ENCODE data around the gene ELL2. TPM values are rescaled to one million over a fixed set of nuclear protein-coding genes. Genes with fewer than 3 reads are reported as not detected.

The ELL2 gene
- total and polyA plus RNA-seq, 2 donors (not counting 1 experiment from before 2014, with no cell fraction given): 7.2 to 27.0 TPM

DNA sequence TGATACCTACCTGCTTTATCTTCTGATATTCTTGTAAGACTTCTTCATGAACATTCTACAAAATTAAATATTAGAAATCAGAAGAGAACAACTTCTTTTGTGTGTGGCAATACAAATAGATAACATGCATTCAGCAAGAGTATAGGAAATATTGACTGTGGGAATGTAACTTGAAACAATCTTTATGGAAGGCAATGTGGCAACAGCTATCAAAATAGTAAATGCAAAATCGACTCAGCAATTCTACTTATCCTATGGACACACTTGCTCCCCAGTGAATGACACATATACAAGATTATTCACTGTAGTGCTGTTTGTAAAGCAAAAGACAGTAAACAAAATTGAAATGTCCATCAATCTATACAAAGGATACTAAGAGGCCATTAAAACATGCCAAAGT is 72.6 kb downstream of the ELL2 start:
- DNase-seq: no peak
- H3K4me2 ChIP-seq (replicated peaks; ENCODE audit: low read depth, low read length, poor library complexity, severe bottlenecking): no peak overlapping the region
- H3K36me3 ChIP-seq (replicated peaks in 1 of 2; ENCODE audit: control extremely low read depth in 1 of 2, control insufficient read depth in 1 of 2, extremely low read depth in 1 of 2, insufficient read depth in 2 of 2, low read length in 1 of 2): peaks cover 7 to 11% of the 10 kb centered on the region in 2 experiments
- no peak overlapping the region for H3K9ac ChIP-seq (ENCODE audit: low read length)
- no CpG with 5 or more reads among the region's 1 CpG for WGBS (ENCODE audit: insufficient coverage)
- H3K27ac ChIP-seq (ENCODE audit: low read length in 2 of 2): no peak overlapping the region
- Mint-ChIP-seq H3K4me1 (peaks cover 8% of the 10 kb centered on the region), H3K27me3 (no peaks in the 10 kb centered on the region), H3K9me3 (ENCODE audit: insufficient read depth) (no peaks in the 10 kb centered on the region), H3K27ac (no peak overlapping the region), H3K4me3 (no peak overlapping the region)
- POLR2A ChIA-PET: no interaction called here
- H3K4me1 ChIP-seq (ENCODE audit: control insufficient read depth in 2 of 2, insufficient read depth in 2 of 2, low read length in 2 of 2): peaks cover under 1 to 7% of the 10 kb centered on the region in 2 donors
- TF ChIP-seq EZH2 (IDR thresholded peaks at IDR 0.05; ENCODE audit: borderline replicate concordance, insufficient read depth, low read depth, low read length, poor library complexity, severe bottlenecking): no peak
- TF ChIP-seq, protein P1, sequence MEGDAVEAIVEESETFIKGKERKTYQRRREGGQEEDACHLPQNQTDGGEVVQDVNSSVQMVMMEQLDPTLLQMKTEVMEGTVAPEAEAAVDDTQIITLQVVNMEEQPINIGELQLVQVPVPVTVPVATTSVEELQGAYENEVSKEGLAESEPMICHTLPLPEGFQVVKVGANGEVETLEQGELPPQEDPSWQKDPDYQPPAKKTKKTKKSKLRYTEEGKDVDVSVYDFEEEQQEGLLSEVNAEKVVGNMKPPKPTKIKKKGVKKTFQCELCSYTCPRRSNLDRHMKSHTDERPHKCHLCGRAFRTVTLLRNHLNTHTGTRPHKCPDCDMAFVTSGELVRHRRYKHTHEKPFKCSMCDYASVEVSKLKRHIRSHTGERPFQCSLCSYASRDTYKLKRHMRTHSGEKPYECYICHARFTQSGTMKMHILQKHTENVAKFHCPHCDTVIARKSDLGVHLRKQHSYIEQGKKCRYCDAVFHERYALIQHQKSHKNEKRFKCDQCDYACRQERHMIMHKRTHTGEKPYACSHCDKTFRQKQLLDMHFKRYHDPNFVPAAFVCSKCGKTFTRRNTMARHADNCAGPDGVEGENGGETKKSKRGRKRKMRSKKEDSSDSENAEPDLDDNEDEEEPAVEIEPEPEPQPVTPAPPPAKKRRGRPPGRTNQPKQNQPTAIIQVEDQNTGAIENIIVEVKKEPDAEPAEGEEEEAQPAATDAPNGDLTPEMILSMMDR (IDR thresholded peaks at IDR 0.05): no peak
- ATAC-seq (ENCODE audit: low read depth): no peak
- intact Hi-C loops (cut with micrococcal nuclease): no loop called here
- no peaks in the 10 kb centered on the region for H3K79me2 ChIP-seq (ENCODE audit: control insufficient read depth, insufficient read depth, low read length)
- CTCF ChIA-PET: interaction anchor here (0.6 to 1.0 kb wide), 3 partner anchors 107 to 552 kb away, joined by 3 to 4 read pairs (median 3); no protein-coding TSS in a partner anchor
- no peak overlapping the region for H2AFZ ChIP-seq (ENCODE audit: insufficient read depth, low read depth, low read length, poor library complexity, severe bottlenecking)
- no peaks in the 10 kb centered on the region for H4K20me1 ChIP-seq (ENCODE audit: control insufficient read depth, insufficient read depth, low read length, poor library complexity, severe bottlenecking)
- no peak overlapping the region for H3K4me3 ChIP-seq (ENCODE audit: control extremely low read depth in 1 of 5, extremely low read depth in 1 of 5, insufficient read depth in 1 of 5, low read depth in 2 of 5, low read length in 4 of 5)
- no peaks in the 10 kb centered on the region for H3K27me3 ChIP-seq (replicated peaks in 1 of 4; ENCODE audit: control extremely low read depth in 1 of 4, control insufficient read depth in 3 of 4, insufficient read depth in 4 of 4, low read length in 3 of 4)
- no peaks in the 10 kb centered on the region for H3K9me3 ChIP-seq (ENCODE audit: control extremely low read depth in 1 of 3, control insufficient read depth in 2 of 3, insufficient read depth in 1 of 3, low read length in 2 of 3)

DNA sequence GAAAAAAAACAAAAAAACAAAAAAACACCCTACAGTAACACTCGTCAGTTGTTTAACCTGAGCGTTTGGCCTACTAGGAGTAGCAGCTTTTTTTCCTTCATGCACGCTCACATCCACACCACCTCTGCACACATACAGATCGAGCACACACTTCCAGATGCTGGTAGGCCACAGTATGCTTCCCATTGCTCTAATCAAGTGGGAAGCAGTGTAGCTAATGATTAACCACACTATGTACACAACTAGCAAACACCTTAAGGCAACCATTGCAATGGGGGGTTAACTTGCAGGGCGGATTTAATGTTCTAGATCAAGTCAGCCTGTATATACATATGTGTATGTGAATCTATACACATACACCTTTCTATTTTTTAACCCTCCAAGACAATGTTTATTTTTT is 73.7 kb downstream of the ELL2 start:
- Histone ChIP-seq H4K20me1 (ENCODE audit: control insufficient read depth, insufficient read depth, low read length, poor library complexity, severe bottlenecking) (no peaks in the 10 kb centered on the region), H3K79me2 (ENCODE audit: control insufficient read depth, insufficient read depth, low read length) (no peaks in the 10 kb centered on the region), H3K9ac (ENCODE audit: low read length) (no peak overlapping the region), H3K4me2 (replicated peaks; ENCODE audit: low read depth, low read length, poor library complexity, severe bottlenecking) (no peak overlapping the region), H3K36me3 (replicated peaks in 1 of 2; ENCODE audit: control extremely low read depth in 1 of 2, control insufficient read depth in 1 of 2, extremely low read depth in 1 of 2, insufficient read depth in 2 of 2, low read length in 1 of 2) (peaks cover 7 to 11% of the 10 kb centered on the region in 2 experiments), H3K4me3 (ENCODE audit: control extremely low read depth in 1 of 5, extremely low read depth in 1 of 5, insufficient read depth in 1 of 5, low read depth in 2 of 5, low read length in 4 of 5) (no peak overlapping the region), H3K27ac (ENCODE audit: low read length in 2 of 2) (no peak overlapping the region), H3K9me3 (ENCODE audit: control extremely low read depth in 1 of 3, control insufficient read depth in 2 of 3, insufficient read depth in 1 of 3, low read length in 2 of 3) (no peaks in the 10 kb centered on the region), H3K4me1 (ENCODE audit: control insufficient read depth in 2 of 2, insufficient read depth in 2 of 2, low read length in 2 of 2) (peaks cover 6 to 16% of the 10 kb centered on the region in 2 donors), H2AFZ (ENCODE audit: insufficient read depth, low read depth, low read length, poor library complexity, severe bottlenecking) (no peak overlapping the region), H3K27me3 (replicated peaks in 1 of 4; ENCODE audit: control extremely low read depth in 1 of 4, control insufficient read depth in 3 of 4, insufficient read depth in 4 of 4, low read length in 3 of 4) (no peaks in the 10 kb centered on the region)
- Mint-ChIP-seq H3K4me1 (peaks cover 18% of the 10 kb centered on the region), H3K4me3 (no peak overlapping the region), H3K27me3 (no peaks in the 10 kb centered on the region), H3K9me3 (ENCODE audit: insufficient read depth) (no peaks in the 10 kb centered on the region), H3K27ac (no peak overlapping the region)
- CTCF ChIA-PET: interaction anchor here (1.0 kb wide), 1 partner anchor 106 kb away, joined by 4 read pairs; no protein-coding TSS in a partner anchor
- TF ChIP-seq, protein P1 (IDR thresholded peaks at IDR 0.05): no peak
- no peak for TF ChIP-seq EZH2 (IDR thresholded peaks at IDR 0.05; ENCODE audit: borderline replicate concordance, insufficient read depth, low read depth, low read length, poor library complexity, severe bottlenecking)
- WGBS (ENCODE audit: insufficient coverage): no CpG with 5 or more reads among the region's 5 CpGs
- DNase-seq: no peak
- intact Hi-C loops (cut with micrococcal nuclease): no loop called here
- ATAC-seq (ENCODE audit: low read depth): no peak
- POLR2A ChIA-PET: no interaction called here
